HEK293 (cell line): ENCODE results near the gene SLC44A5.

Experiments used
- CTCF ChIP-seq: fragments of 450-650 bp; formaldehyde crosslinking; IDR thresholded peaks from 2 replicates; pipeline ENCODE4 v1.5.1; 2016; ENCODE audit warnings: missing biosample characterization, missing genetic modification characterization
- ELK4 ChIP-seq: IDR thresholded peaks from 2 replicates; pipeline ENCODE4 v1.6.1; 2011; ENCODE audit warnings: mild to moderate bottlenecking, low read depth, low read length, borderline replicate concordance
- HOXA7 ChIP-seq: sonication (generic); formaldehyde crosslinking; IDR thresholded peaks from 2 replicates; pipeline ENCODE4 v1.8.1; 2022; ENCODE audit warnings: missing genetic modification reagents, borderline replicate concordance
- ZNF140 ChIP-seq: fragments of 450-650 bp; formaldehyde crosslinking; IDR thresholded peaks from 2 replicates; pipeline ENCODE4 v1.5.1; 2016; ENCODE audit warnings: missing biosample characterization, missing genetic modification characterization
- ZNF146 ChIP-seq: fragments of 450-650 bp; formaldehyde crosslinking; IDR thresholded peaks from 2 replicates; pipeline ENCODE4 v1.5.1; 2016; ENCODE audit warnings: missing biosample characterization, missing genetic modification characterization
- ZNF175 ChIP-seq: fragments of 450-650 bp; formaldehyde crosslinking; IDR thresholded peaks from 2 replicates; pipeline ENCODE4 v1.5.1; 2016; ENCODE audit warnings: missing biosample characterization, missing genetic modification characterization
- ZNF629 ChIP-seq: fragments of 450-650 bp; formaldehyde crosslinking; IDR thresholded peaks from 2 replicates; pipeline ENCODE4 v1.5.1; 2017; ENCODE audit warnings: missing biosample characterization, missing genetic modification characterization
- ZNF701 ChIP-seq: fragments of 450-650 bp; formaldehyde crosslinking; IDR thresholded peaks from 2 replicates; pipeline ENCODE4 v1.5.1; 2016; ENCODE audit warnings: missing biosample characterization, missing genetic modification characterization
- ZNF747 ChIP-seq: fragments of 450-650 bp; formaldehyde crosslinking; IDR thresholded peaks from 2 replicates; pipeline ENCODE4 v1.5.1; 2016; ENCODE audit warnings: missing biosample characterization, missing genetic modification characterization
- ZSCAN30 ChIP-seq: fragments of 450-650 bp; IDR thresholded peaks from 2 replicates; pipeline ENCODE4 v1.5.1; 2018; ENCODE audit warnings: missing biosample characterization, mild to moderate bottlenecking, missing genetic modification characterization, moderate library complexity
- TF ChIP-seq, protein P1 (sequence below): fragments of 450-650 bp; formaldehyde crosslinking; IDR thresholded peaks from 2 replicates; pipeline ENCODE4 v1.5.1; 2016; ENCODE audit warnings: missing biosample characterization, missing genetic modification characterization, low read depth
- TF ChIP-seq, protein P2 (sequence below): fragments of 450-650 bp; formaldehyde crosslinking; IDR thresholded peaks from 2 replicates; pipeline ENCODE4 v1.5.1; 2016; ENCODE audit warnings: missing biosample characterization, missing genetic modification characterization

GRCh38 chr1:75438355-75438754 lies 172.6 kb downstream of the SLC44A5 start:
- TF ChIP-seq CTCF (tag by site-specific recombination) (no peak), ELK4 (no peak), ZNF175 (tag by site-specific recombination) (no peak), ZNF629 (tag by site-specific recombination) (no peak), ZNF140 (tag by site-specific recombination) (no peak), ZNF146 (tag by site-specific recombination) (no peak), HOXA7 (no peak), ZSCAN30 (tag by site-specific recombination) (no peak), ZNF747 (tag by site-specific recombination) (no peak), ZNF701 (no peak)
- TF ChIP-seq, protein P1, sequence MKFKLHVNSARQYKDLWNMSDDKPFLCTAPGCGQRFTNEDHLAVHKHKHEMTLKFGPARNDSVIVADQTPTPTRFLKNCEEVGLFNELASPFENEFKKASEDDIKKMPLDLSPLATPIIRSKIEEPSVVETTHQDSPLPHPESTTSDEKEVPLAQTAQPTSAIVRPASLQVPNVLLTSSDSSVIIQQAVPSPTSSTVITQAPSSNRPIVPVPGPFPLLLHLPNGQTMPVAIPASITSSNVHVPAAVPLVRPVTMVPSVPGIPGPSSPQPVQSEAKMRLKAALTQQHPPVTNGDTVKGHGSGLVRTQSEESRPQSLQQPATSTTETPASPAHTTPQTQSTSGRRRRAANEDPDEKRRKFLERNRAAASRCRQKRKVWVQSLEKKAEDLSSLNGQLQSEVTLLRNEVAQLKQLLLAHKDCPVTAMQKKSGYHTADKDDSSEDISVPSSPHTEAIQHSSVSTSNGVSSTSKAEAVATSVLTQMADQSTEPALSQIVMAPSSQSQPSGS (tag by site-specific recombination), result no peak
- TF ChIP-seq, protein P2, sequence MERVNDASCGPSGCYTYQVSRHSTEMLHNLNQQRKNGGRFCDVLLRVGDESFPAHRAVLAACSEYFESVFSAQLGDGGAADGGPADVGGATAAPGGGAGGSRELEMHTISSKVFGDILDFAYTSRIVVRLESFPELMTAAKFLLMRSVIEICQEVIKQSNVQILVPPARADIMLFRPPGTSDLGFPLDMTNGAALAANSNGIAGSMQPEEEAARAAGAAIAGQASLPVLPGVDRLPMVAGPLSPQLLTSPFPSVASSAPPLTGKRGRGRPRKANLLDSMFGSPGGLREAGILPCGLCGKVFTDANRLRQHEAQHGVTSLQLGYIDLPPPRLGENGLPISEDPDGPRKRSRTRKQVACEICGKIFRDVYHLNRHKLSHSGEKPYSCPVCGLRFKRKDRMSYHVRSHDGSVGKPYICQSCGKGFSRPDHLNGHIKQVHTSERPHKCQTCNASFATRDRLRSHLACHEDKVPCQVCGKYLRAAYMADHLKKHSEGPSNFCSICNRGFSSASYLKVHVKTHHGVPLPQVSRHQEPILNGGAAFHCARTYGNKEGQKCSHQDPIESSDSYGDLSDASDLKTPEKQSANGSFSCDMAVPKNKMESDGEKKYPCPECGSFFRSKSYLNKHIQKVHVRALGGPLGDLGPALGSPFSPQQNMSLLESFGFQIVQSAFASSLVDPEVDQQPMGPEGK (tag by site-specific recombination), result no peak
